PC-3 (cell line): Measurements from ENCODE around the gene OR10A6. TPM values are rescaled to one million over a fixed set of nuclear protein-coding genes. Genes with fewer than 3 reads are reported as not detected.
A peak's percentile ranks its signal among the peaks of the same experiment; 100 is the strongest.

Experiments
- ATAC-seq: fragments of 200-7000 bp; cut with Tn5 transposase; 2 replicates; pipeline ENCODE4 v1.9.1; 2020; ENCODE audit warnings: mild to moderate bottlenecking, moderate library complexity
- BruUV-seq: library from RNA; stranded (reverse); fragments of 400-500 nt; replicated peaks from 2 replicates; lab custom pipeline; 2021; lab: Mats Ljungman, UMichigan
- CTCF ChIA-PET: fragments of 300-600 bp; sonication (Branson Sonifier 250); formaldehyde crosslinking; loops from one replicate; lab custom pipeline; 2022; ENCODE audit warnings: antibody characterized with exemption; lab: Charles Lee
- POLR2A ChIA-PET: fragments of 300-600 bp; sonication (Branson Sonifier 250); formaldehyde crosslinking; loops from one replicate; lab custom pipeline; 2022; ENCODE audit warnings: antibody characterized with exemption; ENCODE audit not compliant: unreplicated experiment; lab: Charles Lee
- DNase-seq: peaks from one replicate; pipeline ENCODE4 v3.0.0-alpha.2; 2015
- H2AFZ ChIP-seq: fragments of 300-600 bp; sonication (generic); 2 replicates; pipeline ENCODE4 v1.6.0; 2016; ENCODE audit warnings: antibody characterized with exemption, low read length
- H3F3A ChIP-seq: fragments of 300-600 bp; sonication (generic); one replicate; pipeline ENCODE4 v1.6.0; 2017; ENCODE audit warnings: antibody characterized with exemption, low read length, control low read depth, mild to moderate bottlenecking; ENCODE audit not compliant: unreplicated experiment
- H3K27ac ChIP-seq: fragments of 300-600 bp; sonication (generic); 2 replicates; pipeline ENCODE4 v1.5.1; 2016; ENCODE audit warnings: mild to moderate bottlenecking, low read length
- H3K27me3 ChIP-seq: fragments of 300-600 bp; sonication (generic); 2 replicates; pipeline ENCODE4 v1.6.1; 2016; ENCODE audit warnings: low read length, mixed read lengths
- H3K36me3 ChIP-seq: fragments of 300-600 bp; sonication (generic); 2 replicates; pipeline ENCODE4 v1.6.1; 2016; ENCODE audit warnings: low read depth, mixed run types, low read length, mixed read lengths
- H3K4me1 ChIP-seq: fragments of 300-600 bp; sonication (generic); 2 replicates; pipeline ENCODE4 v1.5.1; 2016; ENCODE audit warnings: low read length; ENCODE audit not compliant: insufficient read depth
- H3K4me2 ChIP-seq: fragments of 300-600 bp; sonication (generic); 2 replicates; pipeline ENCODE4 v1.6.0; 2016; ENCODE audit warnings: low read length
- H3K4me3 ChIP-seq: fragments of 300-600 bp; sonication (generic); 2 replicates; pipeline ENCODE4 v1.5.1; 2016; ENCODE audit warnings: mild to moderate bottlenecking, low read length, mixed read lengths
- H3K79me2 ChIP-seq: fragments of 300-600 bp; sonication (generic); 2 replicates; pipeline ENCODE4 v1.6.1; 2017; ENCODE audit warnings: low read length, mixed read lengths
- H3K9ac ChIP-seq: fragments of 300-600 bp; sonication (generic); 2 replicates; pipeline ENCODE4 v1.6.0; 2016; ENCODE audit warnings: mild to moderate bottlenecking, low read length
- H3K9me2 ChIP-seq: fragments of 300-600 bp; sonication (generic); replicated peaks from 2 replicates; pipeline ENCODE4 v1.6.1; 2016; ENCODE audit warnings: mixed run types, low read length, mixed read lengths
- H3K9me3 ChIP-seq: fragments of 300-600 bp; sonication (generic); 2 replicates; pipeline ENCODE4 v1.6.1; 2016; ENCODE audit warnings: low read length, mixed read lengths
- H4K20me1 ChIP-seq: fragments of 300-600 bp; sonication (generic); 2 replicates; pipeline ENCODE4 v1.6.1; 2016; ENCODE audit warnings: low read length, mixed read lengths
- CTCF ChIP-seq: fragments of 300-600 bp; sonication (generic); conservative IDR thresholded peaks from 2 replicates; pipeline ENCODE4 v1.5.1; 2017; ENCODE audit warnings: antibody characterized with exemption, low read depth, mild to moderate bottlenecking, low read length
- EZH2 ChIP-seq: fragments of 300-600 bp; sonication (generic); IDR thresholded peaks from one replicate; pipeline ENCODE4 v1.6.1; 2017; ENCODE audit warnings: antibody characterized with exemption, mild to moderate bottlenecking, low read length; ENCODE audit not compliant: unreplicated experiment
- EZH2phosphoT487 ChIP-seq: fragments of 300-600 bp; sonication (generic); IDR thresholded peaks from 2 replicates; pipeline ENCODE4 v1.6.1; 2018; ENCODE audit warnings: mild to moderate bottlenecking, antibody characterized with exemption, low read length, borderline replicate concordance
- intact Hi-C: fragments of 100-400 bp; cut with micrococcal nuclease; formaldehyde crosslinking; loops from 2 replicates; pipeline ENCODE4 v1.9.0; 2023
- total RNA-seq: library from RNA; depleted of rRNA; stranded (reverse); fragments of >200 nt; gene quantifications from 2 replicates; pipeline ENCODE4 v1.2.3, GENCODE V29; 2014

OR10A6 gene
- total RNA-seq, 1 experiment from 2014 or later, result not detected

GRCh38 chr11:7967097-7967496 lies 36.0 kb upstream of the OR10A6 start:
- Histone ChIP-seq H3K36me3 (no peaks in the 10 kb centered on the region), H3K27ac (0 out of 2 replicates have a peak overlapping the region, but pooled peaks have one; percentile 8), H4K20me1 (no peaks in the 10 kb centered on the region), H3K4me3 (no peak overlapping the region), H3F3A (peaks cover 5% of the 10 kb centered on the region), H3K79me2 (no peaks in the 10 kb centered on the region), H3K9ac (no peak overlapping the region), H3K9me3 (0 out of 2 replicates have a peak, but pooled peaks cover 3% of the 10 kb centered on the region), H2AFZ (no peak overlapping the region), H3K4me2 (no peak overlapping the region), H3K27me3 (no peaks in the 10 kb centered on the region), H3K9me2 (no peaks in the 10 kb centered on the region), H3K4me1 (peaks cover 39% of the 10 kb centered on the region)
- no peak for TF ChIP-seq EZH2phosphoT487
- no peak for TF ChIP-seq EZH2
- no peak for TF ChIP-seq CTCF
- no TSS peak for BruUV-seq
- no peak for ATAC-seq
- intact Hi-C loops, result no loop called here
- ChIA-PET CTCF (no interaction called here), POLR2A (no interaction called here)
- DNase-seq, result peak; percentile 63

- DNase-seq, result peak; percentile 85
- peak; percentile 77 for ATAC-seq
- H3K9ac ChIP-seq, result peak within 1 kb of the TSS; percentile 54
- ChIA-PET CTCF (interaction anchor here (0.8 to 1.0 kb wide), 2 partner anchors 22 to 60 kb away, joined by 3 to 5 read pairs; partner anchors contain the start of gene EIF3F), POLR2A (no interaction called here)
- H3K9me2 ChIP-seq, result no peaks in the 10 kb centered on the region
- peak within 1 kb of the TSS; percentile 88 for H3K27ac ChIP-seq
- H3K4me1 ChIP-seq, result peaks cover 38% of the 10 kb centered on the region
- no peak within 1 kb of the TSS for H3K4me3 ChIP-seq
- no peaks in the 10 kb centered on the region for H3K79me2 ChIP-seq
- no peaks in the 10 kb centered on the region for H4K20me1 ChIP-seq
- peaks cover 5% of the 10 kb centered on the region for H3F3A ChIP-seq
- intact Hi-C loops, result no loop called here
- no TSS peak for BruUV-seq
- peak within 1 kb of the TSS; percentile 11; the same call in 1 of the 2 replicates for H2AFZ ChIP-seq
- peak within 1 kb of the TSS; percentile 68 for H3K4me2 ChIP-seq
- H3K9me3 ChIP-seq, result no peaks in the 10 kb centered on the region
- TF ChIP-seq EZH2, result no peak
- no peaks in the 10 kb centered on the region for H3K36me3 ChIP-seq
- no peaks in the 10 kb centered on the region for H3K27me3 ChIP-seq
Observed at GRCh38 chr11:7965386-7965785, 34.3 kb upstream of the OR10A6 start, which contains the start of gene NLRP10. Gene NLRP10, minus strand, starts transcription at chr11:7965447. Its CDS starts 1,952 bp downstream, at chr11:7963495.

DNA sequence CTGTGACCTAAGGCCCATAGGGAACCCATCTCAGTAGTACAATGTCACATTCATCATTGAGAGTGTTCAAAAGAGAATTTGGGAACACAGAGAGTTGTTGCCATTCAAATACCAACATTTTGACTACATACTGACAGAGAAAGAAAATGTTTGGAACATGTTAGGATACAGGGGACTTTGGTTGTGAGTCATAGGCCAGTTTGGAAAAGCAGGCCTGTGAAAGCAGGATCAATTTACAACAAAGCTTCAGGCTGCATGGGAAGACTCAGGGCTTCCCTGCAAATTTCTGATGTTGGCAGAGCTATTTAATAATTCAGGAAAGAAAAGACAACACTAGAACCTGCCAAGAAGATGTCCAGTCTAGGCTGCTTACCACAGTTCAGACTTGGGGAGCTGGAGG lies 33.8 kb upstream of the OR10A6 start:
- DNase-seq (peak; percentile 70), ATAC-seq (peak; percentile 67)
- CTCF ChIA-PET, result interaction anchor here (0.8 to 1.0 kb wide), 2 partner anchors 22 to 60 kb away, joined by 3 to 5 read pairs; partner anchors contain the start of gene EIF3F
- BruUV-seq, result TSS peak; percentile 86
- Histone ChIP-seq H3K36me3 (no peaks in the 10 kb centered on the region), H3K27me3 (no peaks in the 10 kb centered on the region), H4K20me1 (no peaks in the 10 kb centered on the region), H3K9me3 (no peaks in the 10 kb centered on the region), H3K9ac (peak overlapping the region; percentile 54), H3F3A (peaks cover 5% of the 10 kb centered on the region), H3K79me2 (no peaks in the 10 kb centered on the region), H3K27ac (peak overlapping the region; percentile 88), H3K4me2 (peak overlapping the region; percentile 68), H3K4me3 (no peak overlapping the region), H2AFZ (0 out of 2 replicates have a peak overlapping the region, but pooled peaks have one; percentile 11), H3K9me2 (no peaks in the 10 kb centered on the region), H3K4me1 (peaks cover 38% of the 10 kb centered on the region)
- POLR2A ChIA-PET, result no interaction called here
- intact Hi-C loops, result no loop called here
- TF ChIP-seq CTCF, result no peak
- no peak for TF ChIP-seq EZH2phosphoT487
- no peak for TF ChIP-seq EZH2
